Measurements from ENCODE around the gene PTPRM.

DNA sequence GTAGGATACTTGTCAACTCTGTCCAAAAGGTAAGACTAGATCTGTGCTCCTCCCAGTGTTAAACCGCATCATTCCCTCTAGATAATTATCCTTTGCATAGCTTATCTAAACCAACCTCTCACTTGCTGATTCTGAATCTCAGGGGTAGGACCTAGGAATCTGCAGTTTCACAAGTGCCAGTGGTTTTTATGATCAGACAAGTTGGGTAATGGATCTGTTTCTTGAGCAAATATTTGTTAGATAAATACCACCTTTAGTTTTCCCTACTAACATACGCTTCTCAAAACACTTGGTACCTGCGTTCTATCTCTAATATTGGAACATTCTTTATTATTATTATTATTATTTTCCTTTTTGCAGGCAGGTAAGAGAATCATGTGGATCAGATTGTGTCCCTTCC lies 439.9 kb downstream of the PTPRM start:
- TF ChIP-seq, protein P1, sequence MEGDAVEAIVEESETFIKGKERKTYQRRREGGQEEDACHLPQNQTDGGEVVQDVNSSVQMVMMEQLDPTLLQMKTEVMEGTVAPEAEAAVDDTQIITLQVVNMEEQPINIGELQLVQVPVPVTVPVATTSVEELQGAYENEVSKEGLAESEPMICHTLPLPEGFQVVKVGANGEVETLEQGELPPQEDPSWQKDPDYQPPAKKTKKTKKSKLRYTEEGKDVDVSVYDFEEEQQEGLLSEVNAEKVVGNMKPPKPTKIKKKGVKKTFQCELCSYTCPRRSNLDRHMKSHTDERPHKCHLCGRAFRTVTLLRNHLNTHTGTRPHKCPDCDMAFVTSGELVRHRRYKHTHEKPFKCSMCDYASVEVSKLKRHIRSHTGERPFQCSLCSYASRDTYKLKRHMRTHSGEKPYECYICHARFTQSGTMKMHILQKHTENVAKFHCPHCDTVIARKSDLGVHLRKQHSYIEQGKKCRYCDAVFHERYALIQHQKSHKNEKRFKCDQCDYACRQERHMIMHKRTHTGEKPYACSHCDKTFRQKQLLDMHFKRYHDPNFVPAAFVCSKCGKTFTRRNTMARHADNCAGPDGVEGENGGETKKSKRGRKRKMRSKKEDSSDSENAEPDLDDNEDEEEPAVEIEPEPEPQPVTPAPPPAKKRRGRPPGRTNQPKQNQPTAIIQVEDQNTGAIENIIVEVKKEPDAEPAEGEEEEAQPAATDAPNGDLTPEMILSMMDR (IDR thresholded peaks at IDR 0.05), result no peak
- no peak for TF ChIP-seq POLR2A (IDR thresholded peaks at IDR 0.05; ENCODE audit: low read depth)
- no peak for TF ChIP-seq EP300 (IDR thresholded peaks at IDR 0.05)

Measured in esophagus muscularis mucosa (tissue), 4 donors.